Activated T-helper 1 cell treated with anti-CD3 and anti-CD28 coated beads, Interleukin-12 subunit alpha, Interleukin-12 subunit beta, Interleukin-2, Interleukin-4 antibody, amounts not matched to agents 30 ng/mL and 10 ng/mL and 1 ng/mL, durations not matched to agents 14 hours and 24 hours and 36 hours (primary cell): ENCODE data around the gene COL18A1. TPM values are rescaled to one million over a fixed set of nuclear protein-coding genes. Genes with fewer than 3 reads are reported as not detected.
"Not testable (repeated sequence)": the region's sequence is repeated elsewhere in the genome, so short reads cannot be mapped to it uniquely, and the experiment has no call there.

ENCODE experiments used
- DNase-seq: peaks from one replicate; pipeline ENCODE4 v3.0.0; 2021; ENCODE audit warnings: low spot score
- H3K27ac Mint-ChIP-seq: one replicate; pipeline ENCODE4 v1.8.0; 2021; ENCODE audit warnings: mild to moderate bottlenecking, mixed read lengths
- H3K27me3 Mint-ChIP-seq: one replicate; pipeline ENCODE4 v1.8.0; 2022; ENCODE audit warnings: mild to moderate bottlenecking, moderate library complexity, mixed read lengths; ENCODE audit not compliant: insufficient read depth
- H3K36me3 Mint-ChIP-seq: one replicate; pipeline ENCODE4 v1.8.0; 2021; ENCODE audit warnings: low read depth, mixed read lengths
- H3K4me1 Mint-ChIP-seq: one replicate; pipeline ENCODE4 v1.8.0; 2021; ENCODE audit warnings: low read depth, mixed read lengths
- H3K4me3 Mint-ChIP-seq: one replicate; pipeline ENCODE4 v1.8.0; 2021; ENCODE audit warnings: mild to moderate bottlenecking, moderate library complexity, mixed read lengths
- H3K9me3 Mint-ChIP-seq: one replicate; pipeline ENCODE4 v1.8.0; 2021; ENCODE audit warnings: mixed read lengths
- intact Hi-C: fragments of 100-400 bp; cut with micrococcal nuclease; formaldehyde crosslinking; loops from one replicate; pipeline ENCODE4 v1.15.1; 2024
- total RNA-seq: library from RNA; stranded (reverse); gene quantifications from 2 replicates; pipeline ENCODE4 v1.2.3, GENCODE V29; 2022

The COL18A1 gene
- total RNA-seq, 1 donor from 2014 or later, result 2.1 TPM

GRCh38 chr21:45498646-45499000 lies 93.7 kb downstream of the COL18A1 start:
- intact Hi-C loops, result no loop called here
- Mint-ChIP-seq H3K36me3 (peaks cover 2% of the 10 kb centered on the region), H3K9me3 (peaks cover 6% of the 10 kb centered on the region), H3K27ac (no peak overlapping the region), H3K4me1 (peaks cover 7% of the 10 kb centered on the region), H3K27me3 (no peaks in the 10 kb centered on the region), H3K4me3 (no peak overlapping the region)
- no peak for DNase-seq

- DNase-seq, result no peak
- Mint-ChIP-seq H3K27ac (peak overlapping the region; percentile 35), H3K27me3 (no peaks in the 10 kb centered on the region), H3K36me3 (peaks cover 2% of the 10 kb centered on the region), H3K9me3 (peaks cover 6% of the 10 kb centered on the region), H3K4me1 (peaks cover 7% of the 10 kb centered on the region), H3K4me3 (no peak overlapping the region)
- intact Hi-C loops, result no loop called here
These were observed 94.3 kb downstream of the COL18A1 start for GRCh38 chr21:45499201-45499750.

- Mint-ChIP-seq H3K9me3 (peaks cover 6% of the 10 kb centered on the region), H3K27me3 (no peaks in the 10 kb centered on the region), H3K27ac (peak overlapping the region; percentile 35), H3K36me3 (peaks cover 2% of the 10 kb centered on the region), H3K4me3 (no peak overlapping the region), H3K4me1 (peaks cover 7% of the 10 kb centered on the region)
- no peak for DNase-seq
- intact Hi-C loops, result no loop called here
These were observed 95.1 kb downstream of the COL18A1 start for GRCh38 chr21:45499970-45500577.

- DNase-seq, H3K27me3 Mint-ChIP-seq, intact Hi-C loops, H3K4me1 Mint-ChIP-seq, H3K36me3 Mint-ChIP-seq, H3K27ac Mint-ChIP-seq, H3K9me3 Mint-ChIP-seq, H3K4me3 Mint-ChIP-seq: not testable (repeated sequence)
These were observed 96.4 kb downstream of the COL18A1 start for GRCh38 chr21:45501081-45502005.

- DNase-seq, result no peak
- H3K4me1 Mint-ChIP-seq, result peaks cover 7% of the 10 kb centered on the region
- H3K4me3 Mint-ChIP-seq, result no peak overlapping the region
- H3K27ac Mint-ChIP-seq, result no peak overlapping the region
- peaks cover 2% of the 10 kb centered on the region for H3K36me3 Mint-ChIP-seq
- intact Hi-C loops, result no loop called here
- no peaks in the 10 kb centered on the region for H3K27me3 Mint-ChIP-seq
- H3K9me3 Mint-ChIP-seq, result peaks cover 6% of the 10 kb centered on the region
These were observed 97.0 kb downstream of the COL18A1 start for GRCh38 chr21:45502006-45502345.

- no peak overlapping the region for H3K27ac Mint-ChIP-seq
- no peak overlapping the region for H3K4me3 Mint-ChIP-seq
- intact Hi-C loops, result no loop called here
- no peaks in the 10 kb centered on the region for H3K27me3 Mint-ChIP-seq
- H3K9me3 Mint-ChIP-seq, result peaks cover 6% of the 10 kb centered on the region
- H3K36me3 Mint-ChIP-seq, result peaks cover 2% of the 10 kb centered on the region
- peaks cover 7% of the 10 kb centered on the region for H3K4me1 Mint-ChIP-seq
- no peak for DNase-seq
These were observed 97.6 kb downstream of the COL18A1 start for GRCh38 chr21:45502600-45502999.

- H3K27me3 Mint-ChIP-seq, DNase-seq, H3K27ac Mint-ChIP-seq, H3K36me3 Mint-ChIP-seq, H3K9me3 Mint-ChIP-seq, H3K4me1 Mint-ChIP-seq, intact Hi-C loops, H3K4me3 Mint-ChIP-seq: not testable (repeated sequence)
These were observed 98.3 kb downstream of the COL18A1 start for GRCh38 chr21:45503226-45503625.

- no peaks in the 10 kb centered on the region for H3K27me3 Mint-ChIP-seq
- intact Hi-C loops, result no loop called here
- DNase-seq, result no peak
These were observed 99.1 kb downstream of the COL18A1 start for GRCh38 chr21:45504021-45504515.

GRCh38 chr21:45504516-45505415 lies 99.8 kb downstream of the COL18A1 start:
- no peak for DNase-seq
- H3K4me3 Mint-ChIP-seq, result no peak overlapping the region
- no peak overlapping the region for H3K27ac Mint-ChIP-seq
- intact Hi-C loops, result no loop called here
- H3K27me3 Mint-ChIP-seq, result no peaks in the 10 kb centered on the region
- peaks cover 3% of the 10 kb centered on the region for H3K9me3 Mint-ChIP-seq
- peaks cover 3% of the 10 kb centered on the region for H3K4me1 Mint-ChIP-seq
- no peaks in the 10 kb centered on the region for H3K36me3 Mint-ChIP-seq

More at GRCh38 chr21:45504021-45504515, 99.1 kb downstream of the COL18A1 start:
- peaks cover 7% of the 10 kb centered on the region for H3K4me1 Mint-ChIP-seq
- no peak overlapping the region for H3K27ac Mint-ChIP-seq
- H3K9me3 Mint-ChIP-seq, result peaks cover 6% of the 10 kb centered on the region
- H3K4me3 Mint-ChIP-seq, result no peak overlapping the region
- peaks cover 2% of the 10 kb centered on the region for H3K36me3 Mint-ChIP-seq

GRCh38 chr21:45505416-45506021 lies 100.6 kb downstream of the COL18A1 start:
- intact Hi-C loops, result no loop called here
- H3K36me3 Mint-ChIP-seq, result no peaks in the 10 kb centered on the region
- H3K4me1 Mint-ChIP-seq, result no peaks in the 10 kb centered on the region
- H3K27me3 Mint-ChIP-seq, result no peaks in the 10 kb centered on the region
- no peak for DNase-seq
- H3K4me3 Mint-ChIP-seq, result no peak overlapping the region
- H3K27ac Mint-ChIP-seq, result no peak overlapping the region
- no peaks in the 10 kb centered on the region for H3K9me3 Mint-ChIP-seq

GRCh38 chr21:45506241-45506817 lies 101.4 kb downstream of the COL18A1 start:
- Mint-ChIP-seq H3K9me3 (no peaks in the 10 kb centered on the region), H3K27ac (no peak overlapping the region), H3K4me1 (no peaks in the 10 kb centered on the region), H3K4me3 (no peak overlapping the region), H3K36me3 (no peaks in the 10 kb centered on the region), H3K27me3 (no peaks in the 10 kb centered on the region)
- DNase-seq, result no peak
- intact Hi-C loops, result no loop called here
